ENCODE measurements around the gene SORCS1. TPM values are rescaled to one million over a fixed set of nuclear protein-coding genes. Genes with fewer than 3 reads are reported as not detected.

The SORCS1 gene
- total RNA-seq, 1 experiment from 2014 or later: 1.7 TPM

DNA sequence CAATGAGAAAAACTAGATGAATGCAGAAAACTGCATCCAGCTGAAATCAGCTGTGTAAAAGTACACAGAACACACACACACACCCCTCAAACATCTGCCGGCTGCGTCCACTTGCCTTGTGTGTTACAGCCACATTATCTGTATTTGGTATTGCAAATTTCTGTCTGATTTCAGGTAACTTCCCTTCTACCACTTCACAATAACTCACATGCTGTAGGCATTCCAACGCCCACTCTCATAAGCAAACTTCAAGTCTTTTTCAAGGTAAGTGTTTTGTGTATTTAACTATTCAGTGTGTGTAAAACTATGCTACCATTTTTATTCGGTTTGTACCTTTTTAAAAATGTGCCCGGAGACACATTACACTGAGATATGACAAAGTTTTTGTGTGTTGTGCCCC, 594.2 kb downstream of the SORCS1 start:
- Histone ChIP-seq H3K4me2 (ENCODE audit: insufficient read depth, insufficient read length, low read length) (no peak overlapping the region), H2BK12ac (ENCODE audit: insufficient read length, low read depth, low read length) (no peak overlapping the region), H2BK5ac (ENCODE audit: insufficient read length, low read length) (no peak overlapping the region), H4K5ac (ENCODE audit: insufficient read length, low read depth, low read length) (no peak overlapping the region), H3K4ac (ENCODE audit: low read depth, low read length) (no peak overlapping the region), H3K56ac (ENCODE audit: insufficient read length, low read depth, low read length) (no peak overlapping the region), H3K18ac (ENCODE audit: insufficient read length, low read depth, low read length) (no peak overlapping the region), H3K79me2 (ENCODE audit: insufficient read depth, low read length) (no peaks in the 10 kb centered on the region), H2BK20ac (ENCODE audit: low read depth, low read length, poor library complexity, severe bottlenecking) (no peak overlapping the region), H4K8ac (replicated peaks; ENCODE audit: insufficient read length, low read depth, low read length) (no peak overlapping the region), H2BK120ac (ENCODE audit: low read depth, low read length, poor library complexity, severe bottlenecking) (no peak overlapping the region), H3K23me2 (ENCODE audit: insufficient read length, low read depth, low read length, poor library complexity, severe bottlenecking) (no peaks in the 10 kb centered on the region), H2BK15ac (ENCODE audit: low read depth, low read length) (no peak overlapping the region), H3K27me3 (ENCODE audit: insufficient read depth, low read length) (no peaks in the 10 kb centered on the region; the same call in 1 of the 2 replicates), H3K79me1 (ENCODE audit: insufficient read depth, low read depth, low read length, poor library complexity, severe bottlenecking) (no peaks in the 10 kb centered on the region), H2AFZ (ENCODE audit: low read length) (no peak overlapping the region), H3K9ac (ENCODE audit: extremely low read depth, insufficient read length, low read length) (no peak overlapping the region), H2AK5ac (ENCODE audit: insufficient read length, low read length) (no peak overlapping the region), H3K9me3 (ENCODE audit: control insufficient read depth, low read depth, low read length) (no peaks in the 10 kb centered on the region), H3K23ac (ENCODE audit: insufficient read length, low read depth, low read length) (no peak overlapping the region), H3K27ac (ENCODE audit: insufficient read length, low read depth, low read length) (no peak overlapping the region), H4K20me1 (ENCODE audit: control insufficient read depth, insufficient read depth, insufficient read length) (no peaks in the 10 kb centered on the region), H4K91ac (ENCODE audit: insufficient read length, low read depth, low read length) (no peak overlapping the region), H3K4me1 (ENCODE audit: insufficient read depth, low read length) (peaks cover 5% of the 10 kb centered on the region; the same call in 1 of the 2 replicates), H3T11ph (ENCODE audit: low read length) (no peak overlapping the region), H3K14ac (ENCODE audit: insufficient read depth, low read length) (no peak overlapping the region)
- no peak overlapping the region for H3K4me3 Mint-ChIP-seq
- TF ChIP-seq CTCF (conservative IDR thresholded peaks at IDR 0.05): no peak
- 0 out of 2 replicates have a peak, but pooled peaks cover 2% of the 10 kb centered on the region for H3K27me3 Mint-ChIP-seq (ENCODE audit: low read depth)
- WGBS (ENCODE audit: extremely low coverage, insufficient read length, low lambda C conversion rate): no CpG with 5 or more reads among the region's 5 CpGs
- no peak for DNase-seq
- H3K36me3 Mint-ChIP-seq (ENCODE audit: insufficient read depth in 1 of 3, low read depth in 3 of 3): no peaks in the 10 kb centered on the region
- H3K9me3 Mint-ChIP-seq: no peaks in the 10 kb centered on the region
- H3K27ac Mint-ChIP-seq: no peak overlapping the region
- peaks cover 0 to 4% of the 10 kb centered on the region in 2 experiments; a peak in 1 of 4 replicates for H3K4me1 Mint-ChIP-seq

Measured in H9 (cell line).